ENCODE data around the gene TSACC. TPM values are rescaled to one million over a fixed set of nuclear protein-coding genes. Genes with fewer than 3 reads are reported as not detected.

Gene TSACC
- total RNA-seq, 4 donors from 2014 or later = not detected

DNA sequence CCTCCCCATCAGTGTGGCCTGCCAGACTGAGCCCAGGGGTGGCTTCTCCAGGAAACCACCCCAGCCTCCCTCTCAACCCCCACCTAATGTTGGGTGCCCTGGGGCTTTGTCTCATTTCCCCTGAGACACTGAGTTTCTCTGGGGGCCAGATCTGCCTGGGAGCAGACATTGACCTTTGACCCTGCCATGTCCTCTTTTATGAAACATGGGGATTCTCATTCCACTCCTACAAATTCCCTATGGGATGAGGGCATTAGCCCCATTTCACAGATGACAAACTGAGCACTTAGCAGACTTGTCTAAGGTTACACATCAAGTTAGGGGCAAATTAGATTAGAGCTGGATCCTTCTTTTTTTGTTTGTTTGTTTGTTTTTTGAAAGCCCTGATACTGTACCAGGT, 54.8 kb downstream of the TSACC start:
- no peaks in the 10 kb centered on the region for H3K36me3 ChIP-seq
- intact Hi-C loops (cut with DNase I) = no loop called here
- no peak for DNase-seq
- no peak for TF ChIP-seq POLR2A (IDR thresholded peaks at IDR 0.05)
- TF ChIP-seq, protein P1, sequence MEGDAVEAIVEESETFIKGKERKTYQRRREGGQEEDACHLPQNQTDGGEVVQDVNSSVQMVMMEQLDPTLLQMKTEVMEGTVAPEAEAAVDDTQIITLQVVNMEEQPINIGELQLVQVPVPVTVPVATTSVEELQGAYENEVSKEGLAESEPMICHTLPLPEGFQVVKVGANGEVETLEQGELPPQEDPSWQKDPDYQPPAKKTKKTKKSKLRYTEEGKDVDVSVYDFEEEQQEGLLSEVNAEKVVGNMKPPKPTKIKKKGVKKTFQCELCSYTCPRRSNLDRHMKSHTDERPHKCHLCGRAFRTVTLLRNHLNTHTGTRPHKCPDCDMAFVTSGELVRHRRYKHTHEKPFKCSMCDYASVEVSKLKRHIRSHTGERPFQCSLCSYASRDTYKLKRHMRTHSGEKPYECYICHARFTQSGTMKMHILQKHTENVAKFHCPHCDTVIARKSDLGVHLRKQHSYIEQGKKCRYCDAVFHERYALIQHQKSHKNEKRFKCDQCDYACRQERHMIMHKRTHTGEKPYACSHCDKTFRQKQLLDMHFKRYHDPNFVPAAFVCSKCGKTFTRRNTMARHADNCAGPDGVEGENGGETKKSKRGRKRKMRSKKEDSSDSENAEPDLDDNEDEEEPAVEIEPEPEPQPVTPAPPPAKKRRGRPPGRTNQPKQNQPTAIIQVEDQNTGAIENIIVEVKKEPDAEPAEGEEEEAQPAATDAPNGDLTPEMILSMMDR (IDR thresholded peaks at IDR 0.05) = no peak
- H3K27ac ChIP-seq = no peak overlapping the region
- peaks cover 0 to 51% (median 4%) of the 10 kb centered on the region in 4 donors for H3K27me3 ChIP-seq
- peaks cover 0 to 7% (median 6%) of the 10 kb centered on the region in 3 donors for H3K4me1 ChIP-seq
- no peak overlapping the region for H3K4me3 ChIP-seq
- no peaks in the 10 kb centered on the region for H3K9me3 ChIP-seq

DNA sequence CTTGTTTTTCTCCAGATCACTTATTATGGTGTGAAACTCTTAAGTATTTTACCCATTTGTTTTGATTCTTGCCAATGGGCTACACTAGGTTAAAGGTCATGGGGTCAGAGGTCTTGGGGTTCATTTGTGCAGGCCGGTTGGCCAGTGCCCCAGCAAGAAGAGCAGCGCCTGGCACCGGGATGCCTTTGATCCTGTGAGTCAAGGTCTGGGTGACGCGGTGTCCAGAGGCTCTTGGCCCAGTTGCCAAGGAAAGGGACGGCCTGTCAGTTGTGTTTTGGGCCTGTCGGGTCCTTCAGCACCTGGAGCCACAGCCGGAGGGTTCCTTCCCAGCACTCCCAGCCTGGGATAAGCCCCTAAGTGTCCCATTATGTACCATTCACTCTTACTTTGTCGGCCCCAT, 55.8 kb downstream of the TSACC start:
- no peaks in the 10 kb centered on the region for H3K9me3 ChIP-seq
- H3K27ac ChIP-seq = no peak overlapping the region
- TF ChIP-seq, protein P1 (IDR thresholded peaks at IDR 0.05) = no peak
- no peak for TF ChIP-seq POLR2A (IDR thresholded peaks at IDR 0.05)
- H3K36me3 ChIP-seq = no peaks in the 10 kb centered on the region
- H3K27me3 ChIP-seq = peaks cover 0 to 41% (median 2%) of the 10 kb centered on the region in 4 donors
- intact Hi-C loops (cut with DNase I) = no loop called here
- no peak for DNase-seq
- H3K4me1 ChIP-seq = no peaks in the 10 kb centered on the region
- no peak overlapping the region for H3K4me3 ChIP-seq
- WGBS, 2 donors = 87 to 88% methylated on average over 2 to 9 of the region's 9 CpGs

DNA sequence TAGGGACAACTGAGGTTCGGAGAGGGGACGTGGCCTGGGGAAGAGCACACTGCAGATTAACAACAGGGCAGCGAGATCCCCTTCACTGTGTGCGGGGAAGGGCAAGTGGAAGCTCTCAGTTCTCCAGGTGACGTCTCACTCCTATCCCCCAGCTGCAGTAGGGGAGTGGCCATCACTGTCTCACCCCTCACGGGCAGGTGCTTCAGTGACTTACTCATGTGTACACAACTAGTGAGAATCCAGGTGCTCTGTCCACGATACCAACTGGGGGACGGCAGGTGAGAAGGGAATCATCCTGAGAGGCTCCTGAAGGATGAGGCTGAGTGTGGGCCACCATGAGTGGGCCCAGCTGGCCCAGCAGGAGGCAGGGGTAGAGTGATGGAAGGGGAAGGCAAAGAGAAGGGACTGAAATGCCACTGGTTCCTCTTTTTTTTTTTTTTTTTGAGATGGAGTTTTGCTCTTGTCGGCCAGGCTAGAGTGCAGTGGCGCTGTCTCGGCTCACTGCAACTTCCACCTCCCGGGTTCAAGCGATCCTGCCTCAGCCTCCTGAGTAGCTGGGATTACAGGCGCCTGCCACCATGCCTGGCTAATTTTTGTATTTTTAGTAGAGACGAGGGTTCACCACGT, 56.6 kb downstream of the TSACC start:
- Histone ChIP-seq H3K4me3 (no peak overlapping the region), H3K36me3 (no peaks in the 10 kb centered on the region), H3K4me1 (no peaks in the 10 kb centered on the region), H3K9me3 (no peaks in the 10 kb centered on the region), H3K27me3 (peaks cover 0 to 35% (median 1%) of the 10 kb centered on the region in 4 donors), H3K27ac (no peak overlapping the region)
- no peak for DNase-seq
- TF ChIP-seq, protein P1 (IDR thresholded peaks at IDR 0.05) = no peak
- no peak for TF ChIP-seq POLR2A (IDR thresholded peaks at IDR 0.05)
- intact Hi-C loops (cut with DNase I) = no loop called here
- 73 to 82% methylated on average over 9 to 12 of the region's 16 CpGs for WGBS, 2 donors

Other genes starting within 250 kb of the TSACC start
- 100 to 1,000 TPM; 322 to 480 (median 403) TPM for gene LMNA, start 223.8 kb upstream of the TSACC start, total RNA-seq
- 10 to 100 TPM; 21.4 to 36.6 (median 23.1) TPM for gene SEMA4A, start 184.9 kb upstream of the TSACC start, total RNA-seq
- 10 to 100 TPM; 10.5 to 17.7 (median 15.7) TPM for gene SLC25A44, start 144.4 kb upstream of the TSACC start, total RNA-seq
- gene PMF1, start 125.5 kb upstream of the TSACC start, total RNA-seq = 10 to 100 TPM; 40.8 to 64.9 (median 53.5) TPM
- gene BGLAP, start 96.3 kb upstream of the TSACC start, total RNA-seq = 1 to 10 TPM in 1 of 4 donors, under 1 TPM in 2, not detected in 1; 0.38 to 1.7 (median 0.40) TPM
- 1 to 10 TPM in 2 of 4 donors, under 1 TPM in 2; 0.88 to 3.4 (median 2.0) TPM for gene PAQR6, start 90.5 kb upstream of the TSACC start, total RNA-seq
- gene SMG5, start 55.7 kb upstream of the TSACC start, total RNA-seq = 10 to 100 TPM; 33.6 to 60.9 (median 48.3) TPM
- 100 to 1,000 TPM in 2 of 4 donors, 10 to 100 TPM in 2; 64.9 to 140 (median 104) TPM for gene TMEM79, start 54.2 kb upstream of the TSACC start, total RNA-seq
- gene GLMP, start 42.8 kb upstream of the TSACC start, total RNA-seq = 10 to 100 TPM; 16.1 to 44.2 (median 27.7) TPM
- gene VHLL, start 39.2 kb upstream of the TSACC start, total RNA-seq = under 1 TPM in 1 of 4 donors, not detected in 3; 0.57 TPM
- gene CCT3, start 234 bp upstream of the TSACC start, total RNA-seq = 100 to 1,000 TPM; 149 to 258 (median 226) TPM
- gene RHBG, start 30.7 kb downstream of the TSACC start, total RNA-seq = 1 to 10 TPM in 2 of 4 donors, under 1 TPM in 2; 0.23 to 1.6 (median 1.1) TPM
- gene MEF2D, start 162.2 kb downstream of the TSACC start, total RNA-seq = 10 to 100 TPM in 3 of 4 donors, 1 to 10 TPM in 1; 9.1 to 30.1 (median 12.1) TPM
- gene IQGAP3, start 234.0 kb downstream of the TSACC start, total RNA-seq = 10 to 100 TPM in 1 of 4 donors, 1 to 10 TPM in 3; 7.1 to 12.8 (median 8.6) TPM
- gene TTC24, start 241.2 kb downstream of the TSACC start, total RNA-seq = not detected